Measurements from ENCODE around the gene SLC6A16.
"Not testable (repeated sequence)": the region's sequence is repeated elsewhere in the genome, so short reads cannot be mapped to it uniquely, and the experiment has no call there.

- TF ChIP-seq POLR2A, POLR2AphosphoS5, EP300 (IDR thresholded peaks at IDR 0.05): not testable (repeated sequence)
- TF ChIP-seq, protein P1, sequence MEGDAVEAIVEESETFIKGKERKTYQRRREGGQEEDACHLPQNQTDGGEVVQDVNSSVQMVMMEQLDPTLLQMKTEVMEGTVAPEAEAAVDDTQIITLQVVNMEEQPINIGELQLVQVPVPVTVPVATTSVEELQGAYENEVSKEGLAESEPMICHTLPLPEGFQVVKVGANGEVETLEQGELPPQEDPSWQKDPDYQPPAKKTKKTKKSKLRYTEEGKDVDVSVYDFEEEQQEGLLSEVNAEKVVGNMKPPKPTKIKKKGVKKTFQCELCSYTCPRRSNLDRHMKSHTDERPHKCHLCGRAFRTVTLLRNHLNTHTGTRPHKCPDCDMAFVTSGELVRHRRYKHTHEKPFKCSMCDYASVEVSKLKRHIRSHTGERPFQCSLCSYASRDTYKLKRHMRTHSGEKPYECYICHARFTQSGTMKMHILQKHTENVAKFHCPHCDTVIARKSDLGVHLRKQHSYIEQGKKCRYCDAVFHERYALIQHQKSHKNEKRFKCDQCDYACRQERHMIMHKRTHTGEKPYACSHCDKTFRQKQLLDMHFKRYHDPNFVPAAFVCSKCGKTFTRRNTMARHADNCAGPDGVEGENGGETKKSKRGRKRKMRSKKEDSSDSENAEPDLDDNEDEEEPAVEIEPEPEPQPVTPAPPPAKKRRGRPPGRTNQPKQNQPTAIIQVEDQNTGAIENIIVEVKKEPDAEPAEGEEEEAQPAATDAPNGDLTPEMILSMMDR (IDR thresholded peaks at IDR 0.05) = not testable (repeated sequence)
Observed at GRCh38 chr19:49289286-49289685, 35.7 kb downstream of the SLC6A16 start.
